ENCODE measurements around the gene MRPL14. TPM values are rescaled to one million over a fixed set of nuclear protein-coding genes. Genes with fewer than 3 reads are reported as not detected.

Gene MRPL14
- total RNA-seq, 1 donor: 47.5 TPM

- no peak for DNase-seq (ENCODE audit: low read depth)
- no peak overlapping the region for H3K4me3 ChIP-seq (ENCODE audit: low read depth, low read length)
- TF ChIP-seq, protein P1, sequence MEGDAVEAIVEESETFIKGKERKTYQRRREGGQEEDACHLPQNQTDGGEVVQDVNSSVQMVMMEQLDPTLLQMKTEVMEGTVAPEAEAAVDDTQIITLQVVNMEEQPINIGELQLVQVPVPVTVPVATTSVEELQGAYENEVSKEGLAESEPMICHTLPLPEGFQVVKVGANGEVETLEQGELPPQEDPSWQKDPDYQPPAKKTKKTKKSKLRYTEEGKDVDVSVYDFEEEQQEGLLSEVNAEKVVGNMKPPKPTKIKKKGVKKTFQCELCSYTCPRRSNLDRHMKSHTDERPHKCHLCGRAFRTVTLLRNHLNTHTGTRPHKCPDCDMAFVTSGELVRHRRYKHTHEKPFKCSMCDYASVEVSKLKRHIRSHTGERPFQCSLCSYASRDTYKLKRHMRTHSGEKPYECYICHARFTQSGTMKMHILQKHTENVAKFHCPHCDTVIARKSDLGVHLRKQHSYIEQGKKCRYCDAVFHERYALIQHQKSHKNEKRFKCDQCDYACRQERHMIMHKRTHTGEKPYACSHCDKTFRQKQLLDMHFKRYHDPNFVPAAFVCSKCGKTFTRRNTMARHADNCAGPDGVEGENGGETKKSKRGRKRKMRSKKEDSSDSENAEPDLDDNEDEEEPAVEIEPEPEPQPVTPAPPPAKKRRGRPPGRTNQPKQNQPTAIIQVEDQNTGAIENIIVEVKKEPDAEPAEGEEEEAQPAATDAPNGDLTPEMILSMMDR (IDR thresholded peaks at IDR 0.05; ENCODE audit: insufficient read depth, low read depth, low read length): no peak
Measured at GRCh38 chr6:44143731-44144130, 16.5 kb upstream of the MRPL14 start.

GRCh38 chr6:44142835-44143234 lies 15.6 kb upstream of the MRPL14 start:
- DNase-seq (ENCODE audit: low read depth): no peak
- no peak overlapping the region for H3K4me3 ChIP-seq (ENCODE audit: low read depth, low read length)
- TF ChIP-seq, protein P1 (IDR thresholded peaks at IDR 0.05; ENCODE audit: insufficient read depth, low read depth, low read length): no peak

DNA sequence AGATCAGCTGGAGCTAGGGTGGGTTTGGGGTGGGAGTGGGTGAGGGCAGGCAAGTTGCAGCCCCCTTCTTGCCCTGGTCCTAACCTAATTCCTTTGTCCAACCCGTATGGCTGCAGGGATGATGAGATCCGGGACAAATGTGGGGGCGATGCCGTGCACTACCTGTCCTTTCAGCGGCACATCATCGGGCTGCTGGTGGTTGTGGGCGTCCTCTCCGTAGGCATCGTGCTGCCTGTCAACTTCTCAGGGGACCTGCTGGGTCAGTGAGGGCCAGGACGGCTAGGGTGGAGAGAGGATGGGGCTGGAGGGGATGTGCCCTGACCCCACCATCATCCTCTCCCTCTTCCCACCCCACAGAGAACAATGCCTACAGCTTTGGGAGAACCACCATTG lies 12.1 kb upstream of the MRPL14 start:
- no peak overlapping the region for H3K4me3 ChIP-seq (ENCODE audit: low read depth, low read length)
- TF ChIP-seq, protein P1 (IDR thresholded peaks at IDR 0.05; ENCODE audit: insufficient read depth, low read depth, low read length): no peak
- DNase-seq (ENCODE audit: low read depth): no peak

DNA sequence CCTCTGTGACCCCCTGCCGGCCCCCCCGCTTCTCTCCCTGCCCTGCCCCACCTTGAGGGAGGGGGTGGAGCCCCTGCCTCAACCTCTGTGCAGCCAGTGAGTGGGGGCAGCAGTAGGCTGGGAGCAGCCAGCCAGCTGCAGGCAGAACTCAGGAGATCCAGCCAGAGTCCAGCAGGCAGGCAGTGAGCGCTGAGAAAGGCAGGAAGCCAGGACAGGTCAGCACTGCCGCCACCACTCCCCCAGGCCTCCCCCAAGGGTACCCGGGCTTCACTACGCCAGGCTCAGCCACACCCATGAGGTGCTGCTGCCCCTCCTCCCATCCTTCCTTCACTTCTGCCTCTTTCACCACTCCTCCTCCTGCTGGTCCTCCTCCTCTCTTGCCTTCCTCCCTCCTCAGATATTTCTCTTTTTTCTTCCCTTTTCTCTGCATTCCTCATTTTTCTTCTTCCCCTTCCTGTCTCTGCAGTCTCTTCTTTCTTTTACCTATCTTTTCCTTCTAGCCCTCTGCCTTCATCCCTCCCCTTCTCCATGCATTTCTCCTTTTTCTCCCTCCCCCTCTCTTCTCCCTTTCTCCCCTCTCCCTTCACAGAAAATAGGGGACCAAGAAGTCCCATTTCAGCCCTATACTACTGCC lies 11.6 kb upstream of the MRPL14 start:
- DNase-seq (ENCODE audit: low read depth): no peak
- TF ChIP-seq, protein P1 (IDR thresholded peaks at IDR 0.05; ENCODE audit: insufficient read depth, low read depth, low read length): no peak
- no peak overlapping the region for H3K4me3 ChIP-seq (ENCODE audit: low read depth, low read length)

DNA sequence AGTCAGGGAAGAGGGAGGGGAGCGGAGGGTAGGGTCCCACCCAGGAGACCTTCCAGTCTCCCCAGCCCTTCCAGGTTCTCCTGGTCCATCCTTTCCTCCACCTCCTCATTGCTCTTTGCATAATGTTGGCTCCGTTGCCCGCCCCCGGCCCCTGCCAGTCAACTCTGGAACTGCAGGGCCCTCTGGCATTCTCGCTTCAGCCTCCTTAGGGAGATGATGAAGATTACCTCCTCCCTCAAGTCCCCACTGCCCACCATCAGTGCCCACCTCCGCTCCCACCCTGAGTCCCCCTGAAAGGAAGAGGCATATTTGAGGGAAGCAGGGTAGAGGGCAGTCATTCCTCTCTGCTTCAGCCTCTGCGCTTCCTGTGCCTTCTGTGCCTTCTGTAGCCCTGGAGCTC lies 8.6 kb upstream of the MRPL14 start:
- DNase-seq (ENCODE audit: low read depth): no peak
- no peak overlapping the region for H3K4me3 ChIP-seq (ENCODE audit: low read depth, low read length)
- TF ChIP-seq, protein P1 (IDR thresholded peaks at IDR 0.05; ENCODE audit: insufficient read depth, low read depth, low read length): no peak

DNA sequence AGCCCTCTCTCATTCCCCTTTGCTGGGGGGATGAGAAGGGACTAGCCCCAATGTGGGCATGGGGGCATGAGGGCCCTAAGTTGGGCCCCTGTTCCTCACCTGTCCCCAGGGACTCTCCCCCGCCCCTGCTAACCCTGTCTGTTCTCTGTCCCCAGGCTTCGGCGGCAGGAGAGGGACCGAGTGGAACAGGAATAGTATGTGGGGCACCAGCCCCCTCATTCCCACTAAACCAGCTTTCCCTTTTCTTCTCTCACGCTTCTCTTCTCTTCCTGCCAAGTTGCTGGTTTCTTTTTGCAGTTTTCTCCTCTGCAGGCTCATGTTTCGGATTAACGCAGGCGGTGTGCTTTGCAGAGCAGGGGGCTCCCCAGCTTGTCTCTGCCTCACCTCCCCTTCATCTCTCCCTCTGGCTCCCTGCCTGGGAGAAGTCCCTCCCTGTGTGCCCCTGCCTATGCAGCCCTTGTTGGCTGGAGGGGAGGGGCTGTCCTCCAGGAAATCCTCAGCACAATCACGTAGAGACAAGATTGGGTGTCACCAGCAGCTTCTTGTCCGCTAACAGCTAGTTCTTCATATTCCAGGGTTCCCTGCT lies 8.0 kb upstream of the MRPL14 start:
- no peak overlapping the region for H3K4me3 ChIP-seq (ENCODE audit: low read depth, low read length)
- TF ChIP-seq, protein P1 (IDR thresholded peaks at IDR 0.05; ENCODE audit: insufficient read depth, low read depth, low read length): no peak
- DNase-seq (ENCODE audit: low read depth): no peak

All from fibroblast of villous mesenchyme (primary cell).